GM19351 (cell line): ENCODE results near the gene DYSF.

Source experiments
- ATAC-seq: cut with Tn5 transposase; IDR thresholded peaks from one replicate; pipeline ENCODE4 v1.9.1; 2021; ENCODE audit warnings: mild to moderate bottlenecking, moderate library complexity; ENCODE audit not compliant: unreplicated experiment

Gene DYSF

GRCh38 chr2:71597756-71598155 lies 144.4 kb downstream of the DYSF start:
- no peak for ATAC-seq

- ATAC-seq = no peak
Measured at GRCh38 chr2:71598526-71598925, 145.2 kb downstream of the DYSF start.

GRCh38 chr2:71599038-71599437 lies 145.7 kb downstream of the DYSF start:
- no peak for ATAC-seq

GRCh38 chr2:71599646-71600236 lies 146.4 kb downstream of the DYSF start:
- ATAC-seq = no peak

- ATAC-seq = no peak
Measured at GRCh38 chr2:71600555-71600954, 147.2 kb downstream of the DYSF start.

GRCh38 chr2:71601136-71602114 lies 148.1 kb downstream of the DYSF start:
- ATAC-seq = no peak

GRCh38 chr2:71602115-71602495 lies 148.7 kb downstream of the DYSF start:
- ATAC-seq = no peak

- ATAC-seq = no peak
Measured at GRCh38 chr2:71602581-71602980, 149.2 kb downstream of the DYSF start.

- no peak for ATAC-seq
Measured at GRCh38 chr2:71603311-71603811, 150.0 kb downstream of the DYSF start.

- no peak for ATAC-seq
Measured at GRCh38 chr2:71603851-71604725, 150.7 kb downstream of the DYSF start.

GRCh38 chr2:71604726-71605120 lies 151.4 kb downstream of the DYSF start:
- no peak for ATAC-seq

- ATAC-seq = no peak
Measured at GRCh38 chr2:71605173-71605641, 151.8 kb downstream of the DYSF start.

- no peak for ATAC-seq
Measured at GRCh38 chr2:71605781-71606241, 152.4 kb downstream of the DYSF start.

GRCh38 chr2:71606244-71606643 lies 152.9 kb downstream of the DYSF start:
- no peak for ATAC-seq

- no peak for ATAC-seq
Measured at GRCh38 chr2:71607151-71607889, 154.0 kb downstream of the DYSF start.

- no peak for ATAC-seq
Measured at GRCh38 chr2:71608034-71608433, 154.7 kb downstream of the DYSF start.

- ATAC-seq = no peak
Measured at GRCh38 chr2:71608441-71608840, 155.1 kb downstream of the DYSF start.

- no peak for ATAC-seq
Measured at GRCh38 chr2:71609029-71609428, 155.7 kb downstream of the DYSF start.

GRCh38 chr2:71609441-71609840 lies 156.1 kb downstream of the DYSF start:
- no peak for ATAC-seq

GRCh38 chr2:71609958-71610357 lies 156.6 kb downstream of the DYSF start:
- ATAC-seq = peak; percentile 49
